OCI-LY1 (cell line): ENCODE measurements around the gene ZNF385D.

ENCODE experiments used
- H2AFZ ChIP-seq: fragments of 200-600 bp; sonication (generic), shearing (Covaris generic); 2 replicates; pipeline ENCODE4 v1.6.0; 2014; ENCODE audit warnings: antibody characterized with exemption, mild to moderate bottlenecking, low read length
- H3F3A ChIP-seq: fragments of 200-600 bp; sonication (generic), shearing (Covaris generic); 2 replicates; pipeline ENCODE4 v1.6.0; 2014; ENCODE audit warnings: mild to moderate bottlenecking, antibody characterized with exemption, low read length, moderate library complexity; ENCODE audit not compliant: insufficient read depth
- H3K27ac ChIP-seq: fragments of 200-600 bp; sonication (generic); 2 replicates; pipeline ENCODE4 v1.5.1; 2014; ENCODE audit warnings: low read length, mixed run types, mild to moderate bottlenecking, low read depth; ENCODE audit not compliant: poor library complexity, severe bottlenecking
- H3K27me3 ChIP-seq: fragments of 200-600 bp; sonication (generic); 2 replicates; pipeline ENCODE4 v1.6.0; 2014; ENCODE audit warnings: antibody characterized with exemption, mild to moderate bottlenecking, low read length, moderate library complexity; ENCODE audit not compliant: insufficient read depth
- H3K36me3 ChIP-seq: fragments of 200-600 bp; sonication (generic); 2 replicates; pipeline ENCODE4 v1.6.1; 2014; ENCODE audit warnings: mild to moderate bottlenecking, antibody characterized with exemption, low read length, moderate library complexity, mixed read lengths; ENCODE audit not compliant: insufficient read depth
- H3K4me1 ChIP-seq: fragments of 200-600 bp; sonication (generic); 2 replicates; pipeline ENCODE4 v1.5.1; 2014; ENCODE audit warnings: mild to moderate bottlenecking, low read length, moderate library complexity; ENCODE audit not compliant: insufficient read depth, severe bottlenecking
- H3K4me2 ChIP-seq: fragments of 200-600 bp; sonication (generic), shearing (Covaris generic); 2 replicates; pipeline ENCODE4 v1.6.1; 2014; ENCODE audit warnings: low read length
- H3K4me3 ChIP-seq: fragments of 200-600 bp; sonication (generic); 2 replicates; pipeline ENCODE4 v1.5.1; 2014; ENCODE audit warnings: low read length, low read depth, mild to moderate bottlenecking, mixed read lengths; ENCODE audit not compliant: poor library complexity, severe bottlenecking
- H3K79me2 ChIP-seq: fragments of 200-600 bp; shearing (Covaris generic); 2 replicates; pipeline ENCODE4 v1.6.1; 2016; ENCODE audit warnings: mixed run types, low read length, mixed read lengths; ENCODE audit not compliant: insufficient read depth
- H3K9ac ChIP-seq: fragments of 200-600 bp; sonication (generic), shearing (Covaris generic); 2 replicates; pipeline ENCODE4 v1.6.1; 2014; ENCODE audit warnings: mild to moderate bottlenecking, low read length, mixed read lengths
- H3K9me2 ChIP-seq: fragments of 200-600 bp; sonication (generic), shearing (Covaris generic); 2 replicates; pipeline ENCODE4 v1.6.1; 2014; ENCODE audit warnings: low read depth, mild to moderate bottlenecking, low read length, mixed read lengths
- H3K9me3 ChIP-seq: fragments of 200-600 bp; shearing (Covaris generic); 2 replicates; pipeline ENCODE4 v1.6.1; 2014; ENCODE audit warnings: low read length, mixed read lengths
- H4K20me1 ChIP-seq: fragments of 200-600 bp; sonication (generic), shearing (Covaris generic); 2 replicates; pipeline ENCODE4 v1.6.0; 2016; ENCODE audit warnings: mild to moderate bottlenecking, low read length; ENCODE audit not compliant: insufficient read depth
- CTCF ChIP-seq: fragments of 200-600 bp; sonication (generic), shearing (Covaris generic); IDR thresholded peaks from 2 replicates; pipeline ENCODE4 v1.5.1; 2017; ENCODE audit warnings: mild to moderate bottlenecking, antibody characterized with exemption, low read length, moderate library complexity, mixed read lengths
- EZH2 ChIP-seq: fragments of 200-600 bp; sonication (generic), shearing (Covaris generic); IDR thresholded peaks from 2 replicates; pipeline ENCODE4 v1.8.0; 2017; ENCODE audit warnings: borderline replicate concordance, mixed run types, mild to moderate bottlenecking, antibody characterized with exemption, low read length, moderate library complexity, mixed read lengths

Gene ZNF385D

GRCh38 chr3:21662403-21662802 is 88.6 kb downstream of the ZNF385D start:
- Histone ChIP-seq H3K27ac (no peak overlapping the region), H2AFZ (no peak overlapping the region), H3K4me1 (no peaks in the 10 kb centered on the region), H3F3A (no peaks in the 10 kb centered on the region), H4K20me1 (no peaks in the 10 kb centered on the region), H3K79me2 (no peaks in the 10 kb centered on the region), H3K27me3 (no peaks in the 10 kb centered on the region), H3K4me3 (no peak overlapping the region), H3K9me2 (no peaks in the 10 kb centered on the region), H3K9me3 (no peaks in the 10 kb centered on the region), H3K9ac (no peak overlapping the region), H3K4me2 (no peak overlapping the region), H3K36me3 (no peaks in the 10 kb centered on the region)
- no peak for TF ChIP-seq CTCF
- TF ChIP-seq EZH2 = no peak

GRCh38 chr3:21654662-21655061 is 96.3 kb downstream of the ZNF385D start:
- no peaks in the 10 kb centered on the region for H3K9me3 ChIP-seq
- no peaks in the 10 kb centered on the region for H3K9me2 ChIP-seq
- H3K9ac ChIP-seq = no peak overlapping the region
- no peak overlapping the region for H3K4me2 ChIP-seq
- H2AFZ ChIP-seq = no peak overlapping the region
- no peaks in the 10 kb centered on the region for H4K20me1 ChIP-seq
- H3K27me3 ChIP-seq = no peaks in the 10 kb centered on the region
- H3K4me1 ChIP-seq = no peaks in the 10 kb centered on the region
- no peak for TF ChIP-seq EZH2
- TF ChIP-seq CTCF = no peak
- H3K79me2 ChIP-seq = no peaks in the 10 kb centered on the region
- no peaks in the 10 kb centered on the region for H3K36me3 ChIP-seq
- no peak overlapping the region for H3K4me3 ChIP-seq
- H3K27ac ChIP-seq = no peak overlapping the region
- no peaks in the 10 kb centered on the region for H3F3A ChIP-seq

GRCh38 chr3:21654241-21654640 is 96.8 kb downstream of the ZNF385D start:
- H3K79me2 ChIP-seq = no peaks in the 10 kb centered on the region
- no peak overlapping the region for H3K9ac ChIP-seq
- no peaks in the 10 kb centered on the region for H3F3A ChIP-seq
- H3K4me1 ChIP-seq = no peaks in the 10 kb centered on the region
- H3K4me2 ChIP-seq = no peak overlapping the region
- H3K36me3 ChIP-seq = no peaks in the 10 kb centered on the region
- H3K27me3 ChIP-seq = no peaks in the 10 kb centered on the region
- H4K20me1 ChIP-seq = no peaks in the 10 kb centered on the region
- H3K27ac ChIP-seq = no peak overlapping the region
- H3K9me2 ChIP-seq = no peaks in the 10 kb centered on the region
- no peaks in the 10 kb centered on the region for H3K9me3 ChIP-seq
- H2AFZ ChIP-seq = no peak overlapping the region
- TF ChIP-seq CTCF = no peak
- no peak for TF ChIP-seq EZH2
- H3K4me3 ChIP-seq = no peak overlapping the region
